ENCODE results near the gene FRMD6. TPM values are rescaled to one million over a fixed set of nuclear protein-coding genes. Genes with fewer than 3 reads are reported as not detected.

Gene FRMD6
- 155 and 167 TPM in 2 replicates for total RNA-seq

GRCh38 chr14:51651388-51652167, at the start of gene FRMD6:
Gene FRMD6 (plus strand): TSS chr14:51651910. CDS start chr14:51689837, 37,927 bp downstream.

Other genes starting within 250 kb of the FRMD6 start
- gene GNG2, start 208.7 kb downstream of the FRMD6 start, total RNA-seq = 28.8 and 38.6 TPM in 2 replicates